HG03558 (cell line): ENCODE results near the gene UST.
"Not testable (repeated sequence)": the region's sequence is repeated elsewhere in the genome, so short reads cannot be mapped to it uniquely, and the experiment has no call there.

Experiments used
- ATAC-seq: cut with Tn5 transposase; IDR thresholded peaks from one replicate; pipeline ENCODE4 v1.9.1; 2021; ENCODE audit warnings: moderate number of reproducible peaks; ENCODE audit not compliant: unreplicated experiment; ENCODE audit errors: extremely low read depth

The UST gene

DNA sequence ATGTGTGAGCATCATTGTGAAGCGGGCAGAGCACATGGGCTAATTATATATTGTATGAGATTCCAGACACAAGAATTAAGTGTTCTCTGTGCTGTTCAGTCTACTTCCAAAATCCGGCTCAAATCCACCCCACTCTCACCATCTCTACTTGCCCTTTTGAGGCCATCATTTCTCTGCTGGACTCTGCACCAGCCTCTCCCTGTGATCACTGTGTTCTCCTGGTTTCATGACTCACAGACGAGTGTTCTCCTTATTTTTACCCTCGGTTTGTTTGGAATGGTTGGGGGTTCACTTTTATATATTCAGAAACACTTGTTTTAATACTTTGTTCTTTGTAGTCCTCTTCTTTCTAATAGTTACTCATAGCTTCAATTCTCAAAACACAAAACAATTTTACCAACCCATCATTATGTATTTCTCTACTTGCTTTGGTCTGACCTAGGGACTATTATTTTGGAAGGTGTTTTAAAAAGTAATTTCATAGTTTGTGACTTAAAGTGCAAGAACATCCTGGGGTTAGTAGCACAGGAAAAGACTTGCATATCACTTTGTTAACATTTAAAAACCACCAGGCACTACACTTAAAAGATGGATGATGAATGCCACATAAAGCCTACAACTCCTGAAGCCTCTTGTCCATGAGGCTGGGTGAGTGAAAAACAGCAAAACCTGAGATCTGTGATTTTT lies 82.7 kb downstream of the UST start:
- ATAC-seq = no peak

GRCh38 chr6:148830614-148831013 lies 83.8 kb downstream of the UST start:
- ATAC-seq = no peak

DNA sequence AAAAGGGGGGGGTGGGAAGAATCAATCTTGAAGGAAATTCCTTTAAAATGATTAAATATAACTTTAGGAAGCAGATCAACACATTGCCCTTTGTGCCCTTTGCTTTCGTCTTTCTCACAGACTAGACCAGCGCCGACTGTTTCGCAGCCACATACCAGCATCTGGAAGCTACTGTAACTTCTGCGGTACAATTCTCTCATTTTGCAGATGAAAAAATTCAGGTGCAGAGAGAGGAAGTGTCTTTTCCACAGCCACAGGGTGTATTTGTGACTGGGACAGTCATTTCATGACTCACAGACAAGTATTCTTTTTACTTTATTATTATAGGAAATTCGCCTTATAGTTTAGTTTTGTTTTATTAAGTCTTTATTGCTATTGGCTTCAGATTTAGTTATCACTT lies 84.2 kb downstream of the UST start:
- ATAC-seq = no peak

DNA sequence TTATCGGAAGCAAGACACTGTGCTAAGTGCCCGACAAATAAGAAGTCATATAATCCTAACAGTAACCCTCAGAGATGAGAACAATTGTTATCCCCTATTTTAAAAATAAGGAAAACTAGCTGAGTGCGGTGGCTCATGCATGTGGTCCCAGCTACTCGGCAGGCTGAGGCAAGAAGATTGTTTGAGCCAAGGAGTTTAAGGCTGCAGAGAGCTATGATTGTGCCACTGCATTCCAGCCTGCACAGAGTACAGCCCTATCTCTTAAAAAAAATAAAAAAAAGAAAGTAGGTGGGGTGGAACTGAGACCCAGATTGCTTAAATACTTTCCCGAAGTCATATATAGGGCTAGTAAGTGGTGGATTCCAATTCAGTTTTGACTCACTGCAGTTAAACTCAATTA lies 84.7 kb downstream of the UST start:
- no peak for ATAC-seq

DNA sequence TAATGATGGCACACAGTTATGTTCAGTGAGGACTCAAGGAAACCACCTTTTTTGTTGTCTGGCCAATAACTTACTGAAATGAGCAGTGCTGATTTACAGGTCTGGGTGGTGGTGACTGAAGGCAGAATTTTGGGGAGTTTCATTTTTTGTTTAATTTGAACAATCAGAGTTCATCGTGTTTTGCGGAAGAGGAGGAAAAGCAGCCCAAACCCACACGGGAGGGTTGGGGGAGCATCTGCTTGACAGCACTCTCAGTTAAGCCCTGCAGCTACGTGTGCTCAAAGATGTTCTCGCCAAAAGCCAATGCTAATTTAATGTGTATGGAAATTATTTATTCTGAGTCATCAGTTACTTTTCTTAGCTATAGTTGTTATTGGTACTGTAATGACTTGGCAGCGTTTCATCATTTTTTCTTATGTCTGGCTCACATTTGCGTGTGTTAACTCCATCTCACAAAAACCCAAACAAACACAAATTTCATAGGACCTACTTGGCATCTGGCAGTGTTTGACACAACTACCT lies 89.2 kb downstream of the UST start:
- ATAC-seq = no peak

DNA sequence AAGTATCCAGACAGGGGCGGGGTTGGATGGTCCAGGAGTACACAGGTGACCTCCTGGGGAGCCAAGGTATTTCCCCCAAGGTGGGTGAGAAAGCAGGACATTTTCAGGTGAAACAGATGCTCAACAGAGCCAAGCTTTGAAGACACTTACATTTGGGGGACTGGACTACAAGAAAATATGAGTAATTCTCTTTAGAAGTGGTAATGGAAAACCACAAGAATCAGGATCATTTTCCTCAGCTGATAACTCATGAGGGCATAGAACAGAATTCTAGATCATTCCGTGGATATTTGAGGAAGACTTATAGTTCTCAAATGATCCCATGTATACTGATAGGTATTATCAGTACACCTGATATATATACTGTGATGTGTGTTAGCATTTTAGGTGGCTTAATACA lies 89.9 kb downstream of the UST start:
- no peak for ATAC-seq

GRCh38 chr6:148837941-148838340 lies 91.1 kb downstream of the UST start:
- ATAC-seq = no peak

DNA sequence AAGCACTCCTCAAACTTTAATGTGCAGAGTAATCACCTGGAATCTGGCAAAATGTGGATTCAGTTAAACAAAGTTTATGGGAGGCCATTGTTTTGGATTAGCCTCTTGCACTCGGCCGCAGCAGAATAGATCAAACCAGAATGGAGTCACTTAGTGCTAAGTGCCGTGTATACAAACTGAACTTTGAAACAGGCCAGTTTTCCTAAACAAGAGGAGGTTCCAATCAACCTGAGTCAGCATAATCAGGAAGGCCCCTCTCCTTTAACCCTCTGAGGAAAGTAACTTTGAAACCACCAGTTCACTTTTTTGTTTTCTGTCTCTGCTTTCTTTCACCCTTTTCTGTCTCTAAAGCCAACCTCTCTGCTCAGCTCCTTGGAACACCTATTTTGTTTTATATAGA lies 92.2 kb downstream of the UST start:
- no peak for ATAC-seq

GRCh38 chr6:148840256-148840655 lies 93.4 kb downstream of the UST start:
- no peak for ATAC-seq

- no peak for ATAC-seq
These were observed 95.6 kb downstream of the UST start for GRCh38 chr6:148842296-148843019.

GRCh38 chr6:148845464-148845863 lies 98.6 kb downstream of the UST start:
- ATAC-seq = no peak

GRCh38 chr6:148846778-148847761 lies 100.2 kb downstream of the UST start:
- ATAC-seq = no peak

- ATAC-seq = no peak
These were observed 102.1 kb downstream of the UST start for GRCh38 chr6:148848915-148849314.

DNA sequence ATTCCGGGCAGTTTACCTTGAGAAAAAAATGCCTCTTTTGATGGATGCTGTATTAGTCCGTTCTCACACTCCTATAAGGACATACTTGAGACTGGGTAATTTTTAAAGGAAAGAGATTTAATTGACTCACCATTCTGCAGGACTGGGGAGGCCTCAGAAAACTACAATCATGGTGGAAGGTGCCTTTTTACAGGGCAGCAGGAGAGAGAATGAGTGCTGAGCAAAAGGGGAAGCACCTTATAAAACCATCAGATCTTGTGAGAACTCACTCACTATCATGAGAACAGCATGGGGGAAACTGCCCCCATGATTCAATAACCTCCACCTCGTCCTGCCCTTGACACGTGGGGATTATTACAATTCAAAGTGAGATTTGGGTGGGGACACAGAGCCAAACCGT lies 102.6 kb downstream of the UST start:
- ATAC-seq = not testable (repeated sequence)

DNA sequence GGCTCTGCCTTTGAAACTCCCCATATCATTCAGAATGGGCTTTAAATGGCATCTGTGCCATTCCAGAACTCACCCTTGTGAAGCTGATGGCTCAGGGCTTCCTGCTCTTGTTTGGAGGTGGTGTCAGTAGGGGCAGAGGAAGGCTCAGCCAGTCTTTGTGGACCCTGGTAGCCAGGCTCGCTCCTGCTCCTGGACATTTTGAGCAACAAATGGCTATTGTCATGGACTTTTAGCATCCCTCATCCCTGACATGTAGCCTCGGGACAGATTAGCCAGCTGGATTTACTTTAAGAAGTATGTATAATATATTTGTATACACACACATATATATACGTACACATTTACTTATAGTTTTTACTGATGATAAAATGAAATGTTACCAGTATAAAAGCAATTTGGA lies 104.1 kb downstream of the UST start:
- ATAC-seq = no peak

DNA sequence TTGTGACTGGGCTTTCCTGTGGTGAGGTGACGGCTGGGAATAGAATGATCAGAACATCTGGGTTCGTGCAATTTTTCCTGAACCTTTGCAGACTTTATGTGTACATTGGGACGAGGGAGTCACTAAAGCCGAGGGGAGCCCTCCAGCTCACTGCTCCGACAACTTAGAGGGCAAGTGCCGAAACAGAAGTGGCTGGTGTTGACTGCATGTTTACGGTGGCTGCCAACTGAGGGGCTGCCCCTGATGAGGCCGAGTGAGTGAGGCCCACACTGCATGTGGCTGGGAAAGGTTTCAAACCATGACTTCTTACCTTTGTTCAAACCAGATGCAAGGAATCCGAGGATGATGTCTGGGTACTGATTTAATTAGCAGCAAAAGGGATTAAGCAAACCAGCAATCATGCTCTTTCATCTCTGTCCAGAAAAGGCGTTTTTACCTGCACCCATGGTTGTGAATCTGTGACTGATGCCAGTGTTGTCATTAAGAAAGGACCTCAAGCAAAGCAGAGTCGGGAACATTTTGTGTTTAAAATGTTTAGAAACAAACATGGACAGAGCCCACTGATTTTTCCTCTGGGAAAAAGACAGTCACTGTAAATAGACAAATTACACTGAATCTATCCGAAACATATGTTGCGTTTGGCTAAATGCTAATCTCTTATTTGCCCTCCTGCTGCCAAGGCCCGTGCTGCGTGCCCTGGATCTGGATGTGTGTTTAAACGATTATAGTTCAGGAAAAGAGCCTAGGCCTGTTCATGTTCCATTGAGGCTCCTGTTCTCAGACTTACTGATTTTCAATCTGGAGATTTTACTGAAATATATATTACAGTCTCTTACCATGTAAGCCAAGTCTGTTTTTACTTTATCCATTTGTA lies 105.1 kb downstream of the UST start:
- ATAC-seq = no peak

DNA sequence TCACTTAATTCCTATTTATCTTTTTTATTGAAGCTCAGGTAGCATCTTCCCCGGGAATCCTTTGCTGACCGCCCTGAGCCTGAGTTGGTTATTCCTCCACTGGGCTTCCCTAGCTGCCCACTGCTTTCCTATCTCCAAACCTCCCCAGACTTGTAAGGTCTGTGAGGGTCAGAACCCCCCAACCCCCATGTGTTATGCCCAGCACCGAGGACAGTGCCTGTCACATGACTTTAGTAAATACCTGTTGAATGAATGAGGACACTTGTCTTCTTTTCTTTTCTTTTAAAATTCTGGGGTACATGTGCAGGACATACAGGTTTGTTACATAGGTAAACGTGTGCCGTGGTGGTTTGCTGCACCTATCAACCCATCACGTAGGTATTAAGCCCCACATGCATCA lies 105.9 kb downstream of the UST start:
- no peak for ATAC-seq

DNA sequence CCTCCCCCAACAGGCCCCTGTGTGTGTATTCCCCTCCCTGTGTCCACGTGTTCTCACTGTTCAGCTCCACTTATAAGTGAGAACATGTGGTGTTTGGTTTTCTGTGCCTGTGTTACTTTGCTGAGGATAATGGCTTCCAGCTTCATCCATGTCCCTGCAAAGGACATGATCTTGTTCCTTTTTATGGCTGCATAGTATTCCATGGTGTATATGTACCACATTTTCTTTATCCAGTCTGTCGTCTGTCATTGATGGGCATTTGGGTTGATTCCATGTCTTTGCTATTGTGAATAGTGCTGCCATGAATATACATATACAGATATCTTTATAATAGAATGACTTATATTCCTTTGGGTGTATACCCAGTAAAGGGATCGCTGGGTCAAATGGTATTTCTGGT lies 106.3 kb downstream of the UST start:
- not testable (repeated sequence) for ATAC-seq

DNA sequence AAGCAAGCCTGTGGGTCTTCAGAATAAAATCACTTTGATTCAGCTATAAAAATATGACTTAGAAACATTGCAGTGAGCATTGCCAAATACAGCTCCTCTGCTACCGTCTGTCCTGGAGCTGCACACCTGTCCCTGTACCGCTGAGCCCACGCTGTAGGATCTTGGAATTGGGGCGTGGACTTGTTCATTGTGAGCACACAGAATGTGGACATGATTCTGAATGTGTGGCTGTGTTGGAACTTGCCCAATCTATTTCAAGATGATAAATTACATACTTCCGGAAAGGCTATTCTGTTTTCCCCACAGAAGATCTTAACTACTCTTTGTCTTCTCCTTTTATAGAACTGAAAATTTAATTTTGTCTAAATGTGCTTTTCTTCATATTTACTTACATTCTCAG lies 107.3 kb downstream of the UST start:
- no peak for ATAC-seq

- no peak for ATAC-seq
These were observed 108.2 kb downstream of the UST start for GRCh38 chr6:148854992-148855391.
